Thymus (tissue), 11 donors: ENCODE data around the gene PFN3. TPM values are rescaled to one million over a fixed set of nuclear protein-coding genes. Genes with fewer than 3 reads are reported as not detected.

Experiments
- DNase-seq, 9 donors: peaks; one replicate each; pipeline ENCODE4 v3.0.0-alpha.2; 2013; ENCODE audit warnings: low spot score in 9 of 9, low read depth in 6 of 9, missing footprints in 1 of 9
- H3K27ac ChIP-seq, 2 donors: one replicate each; pipeline ENCODE4 v1.5.1; 2013; ENCODE audit warnings: control low read depth in 1 of 2, low read depth in 1 of 2, low read length in 1 of 2, mild to moderate bottlenecking in 1 of 2, moderate library complexity in 1 of 2
- H3K27me3 ChIP-seq, 2 donors: one replicate each; pipeline ENCODE4 v1.5.1; 2013; ENCODE audit warnings: low read length in 1 of 2; ENCODE audit not compliant: control insufficient read depth in 2 of 2, insufficient read depth in 1 of 2
- H3K36me3 ChIP-seq, 2 donors: one replicate each; pipeline ENCODE4 v1.5.1; 2013; ENCODE audit warnings: low read length in 1 of 2, mild to moderate bottlenecking in 1 of 2, moderate library complexity in 1 of 2; ENCODE audit not compliant: control insufficient read depth in 2 of 2, insufficient read depth in 2 of 2
- H3K4me1 ChIP-seq, 2 donors: one replicate each; pipeline ENCODE4 v1.5.1; 2013; ENCODE audit warnings: low read length in 2 of 2; ENCODE audit not compliant: control insufficient read depth in 2 of 2, insufficient read depth in 2 of 2
- H3K4me3 ChIP-seq, 2 donors: one replicate each; pipeline ENCODE4 v1.5.1; 2013; ENCODE audit warnings: low read length in 2 of 2, control low read depth in 1 of 2, mild to moderate bottlenecking in 1 of 2
- H3K9me3 ChIP-seq, 2 donors: one replicate each; pipeline ENCODE4 v1.5.1; 2013; ENCODE audit warnings: low read length in 1 of 2, mild to moderate bottlenecking in 1 of 2; ENCODE audit not compliant: control insufficient read depth in 2 of 2, insufficient read depth in 1 of 2
- WGBS: extraction: QIAGEN DNeasy Blood & Tissue Kit; methylation state at CpG from one replicate; pipeline ENCODE4 v1.1.7; 2013; 5-methylcytosine and 5-hydroxymethylcytosine counted together
- polyA plus RNA-seq: library from polyadenylated mRNA; stranded (reverse); fragments of 200-250 nt; gene quantifications from one replicate; pipeline ENCODE4 v1.2.3, GENCODE V29; 2013
- total RNA-seq: library from RNA; stranded (reverse); fragments of 120-200 nt; gene quantifications from one replicate; pipeline ENCODE4 v1.2.4, GENCODE V29; 2013
- donor health status: healthy.

Gene PFN3
- total and polyA plus RNA-seq, 2 donors, result not detected

- H3K4me3 ChIP-seq, result no peak overlapping the region
- peaks cover 19 to 35% of the 10 kb centered on the region in 2 donors for H3K27me3 ChIP-seq
- H3K9me3 ChIP-seq, result no peaks in the 10 kb centered on the region
- peaks cover 15 to 40% of the 10 kb centered on the region in 2 donors for H3K4me1 ChIP-seq
- WGBS, result 57% methylated on average over 10 of the region's 10 CpGs
- DNase-seq, result peak in 1 of 9 donors; percentile 66
- H3K36me3 ChIP-seq, result peaks cover 33 to 35% of the 10 kb centered on the region in 2 donors
- peak overlapping the region; percentile 37 to 80 for H3K27ac ChIP-seq
These were observed 44.8 kb upstream of the PFN3 start for GRCh38 chr5:177445052-177445916.

DNA sequence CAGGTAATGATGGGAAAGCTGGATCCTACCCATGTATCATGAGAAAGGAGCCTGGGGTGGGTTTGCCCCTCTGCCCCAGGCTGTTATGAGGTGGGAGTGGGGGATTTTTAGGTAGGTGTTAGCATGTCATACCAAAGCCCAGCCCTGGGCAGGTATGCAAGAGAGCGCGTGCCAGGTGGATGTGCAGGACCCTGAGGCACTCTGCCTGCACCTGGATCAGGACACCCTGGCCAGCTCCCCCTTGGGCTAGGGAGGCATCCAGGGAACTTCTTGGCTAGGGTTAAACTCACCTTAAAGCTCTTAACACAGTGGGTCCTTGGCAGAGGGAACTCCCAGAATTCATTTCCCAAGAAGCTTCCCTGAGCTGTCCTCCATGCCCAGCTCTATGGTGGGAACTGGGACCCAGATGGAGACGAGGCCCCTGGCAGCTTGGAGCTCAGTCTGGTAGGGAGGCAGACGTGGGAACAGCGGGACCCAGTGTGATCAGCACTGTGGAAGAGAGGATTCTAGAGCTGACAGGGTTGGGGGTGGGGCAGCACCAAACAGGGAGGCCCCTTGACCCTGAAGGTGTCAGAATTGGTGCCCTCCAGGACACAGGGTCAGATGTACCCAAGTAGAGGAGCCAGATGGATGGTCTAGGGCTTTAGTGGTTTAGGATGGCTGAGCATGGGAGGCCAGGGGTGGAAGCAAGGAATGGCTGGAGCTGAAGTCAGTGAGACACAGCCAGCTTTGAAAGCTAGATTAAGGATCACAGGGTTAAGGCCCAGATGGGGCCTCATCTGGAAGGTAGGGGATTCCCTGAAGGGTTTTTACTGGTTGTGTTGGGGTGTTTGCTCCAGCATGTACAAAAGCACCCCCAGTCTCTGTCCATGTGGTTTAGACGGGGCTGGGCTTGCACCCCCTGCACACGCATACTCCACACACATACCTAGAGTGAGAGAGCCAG is 43.9 kb upstream of the PFN3 start:
- Histone ChIP-seq H3K36me3 (peaks cover 39 to 44% of the 10 kb centered on the region in 2 donors), H3K4me3 (no peak overlapping the region), H3K9me3 (no peaks in the 10 kb centered on the region), H3K27me3 (peaks cover 18 to 27% of the 10 kb centered on the region in 2 donors), H3K4me1 (peaks cover 15 to 40% of the 10 kb centered on the region in 2 donors), H3K27ac (peak overlapping the region in 1 of 2 donors; percentile 80)
- WGBS, result 90% methylated on average over 7 of the region's 7 CpGs
- DNase-seq, result peak in 1 of 9 donors; percentile 36

- Histone ChIP-seq H3K27me3 (peaks cover 9 to 17% of the 10 kb centered on the region in 2 donors), H3K27ac (peak overlapping the region; percentile 31 to 49), H3K9me3 (no peaks in the 10 kb centered on the region), H3K36me3 (peaks cover 44 to 53% of the 10 kb centered on the region in 2 donors), H3K4me3 (no peak overlapping the region), H3K4me1 (peaks cover 15 to 36% of the 10 kb centered on the region in 2 donors)
- no peak for DNase-seq
- WGBS, result 97% methylated on average over 15 of the region's 15 CpGs
These were observed 42.9 kb upstream of the PFN3 start for GRCh38 chr5:177443144-177443983.

- Histone ChIP-seq H3K4me3 (no peak overlapping the region), H3K4me1 (peaks cover 8 to 25% of the 10 kb centered on the region in 2 donors), H3K9me3 (no peaks in the 10 kb centered on the region), H3K27me3 (peaks cover 0 to 6% of the 10 kb centered on the region in 2 donors), H3K36me3 (peaks cover 55 to 63% of the 10 kb centered on the region in 2 donors), H3K27ac (no peak overlapping the region)
- DNase-seq, result peak in 1 of 9 donors; percentile 0
- 97% methylated on average over 20 of the region's 20 CpGs for WGBS
These were observed 41.8 kb upstream of the PFN3 start for GRCh38 chr5:177442066-177442826.

- DNase-seq, result no peak
- H3K4me1 ChIP-seq, result peaks cover 8 to 22% of the 10 kb centered on the region in 2 donors
- H3K36me3 ChIP-seq, result peaks cover 62 to 72% of the 10 kb centered on the region in 2 donors
- no peak overlapping the region for H3K27ac ChIP-seq
- H3K27me3 ChIP-seq, result peaks cover 0 to 2% of the 10 kb centered on the region in 2 donors
- 95% methylated on average over 26 of the region's 26 CpGs for WGBS
- no peaks in the 10 kb centered on the region for H3K9me3 ChIP-seq
- H3K4me3 ChIP-seq, result no peak overlapping the region
These were observed 40.7 kb upstream of the PFN3 start for GRCh38 chr5:177440990-177441780.

GRCh38 chr5:177440211-177440989 is 39.9 kb upstream of the PFN3 start:
- 97% methylated on average over 24 of the region's 24 CpGs for WGBS
- H3K4me1 ChIP-seq, result peaks cover 2 to 15% of the 10 kb centered on the region in 2 donors
- no peak overlapping the region for H3K4me3 ChIP-seq
- H3K27me3 ChIP-seq, result no peaks in the 10 kb centered on the region
- no peaks in the 10 kb centered on the region for H3K9me3 ChIP-seq
- no peak for DNase-seq
- no peak overlapping the region for H3K27ac ChIP-seq
- H3K36me3 ChIP-seq, result peaks cover 70 to 80% of the 10 kb centered on the region in 2 donors

DNA sequence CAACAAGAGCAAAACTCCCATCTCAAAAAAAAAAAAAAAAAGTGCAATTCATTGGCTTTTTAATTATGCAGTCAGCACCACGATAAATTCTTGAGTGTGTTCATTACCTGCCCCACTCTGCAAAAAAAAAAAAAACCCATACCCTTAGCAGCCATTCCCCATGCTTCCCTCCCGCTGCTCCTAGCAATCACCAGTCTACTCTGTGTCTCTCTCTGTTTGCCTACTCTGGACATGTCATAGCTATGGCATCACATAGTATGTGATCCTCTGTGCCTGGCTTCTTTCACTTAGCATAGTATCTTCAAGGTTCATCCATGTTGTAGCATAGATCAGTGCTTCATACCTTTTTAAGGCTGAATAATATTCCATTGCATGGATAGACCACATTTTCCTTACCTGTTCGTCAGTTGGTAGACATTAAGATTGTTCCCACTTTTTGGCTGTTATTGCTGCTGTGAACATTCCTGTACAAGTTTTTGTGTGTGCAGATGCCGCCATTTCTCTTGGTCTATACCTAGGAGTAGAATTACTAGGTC is 39.1 kb upstream of the PFN3 start:
- H3K36me3 ChIP-seq, result peaks cover 78 to 88% of the 10 kb centered on the region in 2 donors
- H3K4me1 ChIP-seq, result peaks cover 0 to 12% of the 10 kb centered on the region in 2 donors
- no peaks in the 10 kb centered on the region for H3K9me3 ChIP-seq
- H3K27me3 ChIP-seq, result no peaks in the 10 kb centered on the region
- 99% methylated on average over 4 of the region's 4 CpGs for WGBS
- no peak overlapping the region for H3K27ac ChIP-seq
- no peak overlapping the region for H3K4me3 ChIP-seq
- DNase-seq, result no peak
